Activated CD4-positive, alpha-beta T cell treated with anti-CD3 and anti-CD28 coated beads, Interleukin-10, Interleukin-2, amounts not matched to agents 100 ng/mL and 50 ng/mL, durations not matched to agents 16 hours and 8 hours (primary cell): ENCODE data around the gene CES5A.
A peak's percentile ranks its signal among the peaks of the same experiment; 100 is the strongest.
"Not testable (repeated sequence)": the region's sequence is repeated elsewhere in the genome, so short reads cannot be mapped to it uniquely, and the experiment has no call there.

ENCODE experiments used
- DNase-seq: peaks from one replicate; pipeline ENCODE4 v3.0.0-alpha.2; 2020

The CES5A gene

DNA sequence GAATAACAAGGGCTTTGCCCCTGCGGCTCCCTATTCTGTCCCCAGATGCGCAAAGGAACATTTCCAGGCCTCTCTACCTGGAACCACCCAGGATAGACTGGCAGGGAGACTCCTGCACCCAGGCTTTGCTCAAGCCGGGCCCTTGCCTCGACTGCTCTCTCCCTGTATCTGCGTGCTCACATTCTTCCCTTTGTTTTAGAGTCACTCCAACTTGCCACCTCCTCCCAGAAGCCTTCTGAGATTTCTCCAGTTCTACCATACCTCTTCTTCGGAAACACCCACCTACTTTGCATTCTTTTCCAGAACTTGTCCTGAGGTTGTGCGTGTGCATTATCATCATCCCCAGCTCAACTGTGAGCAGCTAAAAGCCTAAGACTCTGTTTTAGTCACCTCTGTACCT is 3.0 kb downstream of the CES5A start:
- no peak for DNase-seq

DNA sequence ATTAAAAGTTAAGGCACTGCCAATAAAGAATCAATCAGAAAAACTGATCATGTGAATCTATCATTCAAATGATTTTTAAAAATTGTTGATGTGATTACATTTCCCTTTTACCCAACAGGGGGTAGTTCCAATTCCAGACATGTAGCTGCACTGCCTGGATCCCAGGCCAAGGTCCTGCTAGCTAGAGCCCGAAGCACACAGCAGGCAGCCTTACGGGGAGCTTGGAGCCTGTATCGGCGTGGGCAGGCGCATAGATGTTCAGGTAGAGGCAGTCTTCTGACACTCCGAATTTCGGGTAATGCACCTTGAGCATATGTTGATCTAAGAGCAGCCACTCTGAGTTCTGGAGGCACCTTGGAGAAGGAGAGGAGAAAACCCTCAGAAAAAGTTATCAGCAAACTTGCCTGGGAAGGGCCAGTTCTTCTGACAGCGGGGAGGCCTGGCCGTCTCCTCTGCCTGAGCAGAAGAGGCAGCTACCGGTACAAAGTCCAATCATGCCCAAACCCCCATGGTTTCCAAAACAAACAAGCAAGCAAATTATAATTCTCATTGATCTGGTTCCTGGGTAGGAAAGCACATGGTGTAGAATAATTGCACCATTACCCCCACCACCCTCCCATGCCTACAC is 3.6 kb downstream of the CES5A start:
- no peak for DNase-seq

DNA sequence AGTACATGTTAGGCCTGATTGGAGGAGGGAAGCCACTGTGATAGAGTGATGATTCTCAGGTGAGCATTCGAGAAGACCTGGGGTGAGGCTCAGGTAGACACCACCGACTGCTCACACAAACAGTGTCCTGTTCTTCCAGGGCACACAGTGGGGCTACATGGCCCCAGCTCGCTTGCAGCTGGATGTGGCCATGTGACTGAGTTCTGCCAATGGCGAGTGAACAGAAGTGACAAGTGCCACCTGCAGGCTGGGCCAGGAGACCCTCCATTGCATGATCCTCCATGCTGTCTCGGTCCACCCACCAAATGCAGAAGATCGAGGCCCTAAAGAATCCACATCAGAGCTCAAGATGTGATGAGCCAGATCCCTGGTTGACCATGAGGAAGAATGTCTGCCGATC is 6.2 kb downstream of the CES5A start:
- DNase-seq, result no peak

DNA sequence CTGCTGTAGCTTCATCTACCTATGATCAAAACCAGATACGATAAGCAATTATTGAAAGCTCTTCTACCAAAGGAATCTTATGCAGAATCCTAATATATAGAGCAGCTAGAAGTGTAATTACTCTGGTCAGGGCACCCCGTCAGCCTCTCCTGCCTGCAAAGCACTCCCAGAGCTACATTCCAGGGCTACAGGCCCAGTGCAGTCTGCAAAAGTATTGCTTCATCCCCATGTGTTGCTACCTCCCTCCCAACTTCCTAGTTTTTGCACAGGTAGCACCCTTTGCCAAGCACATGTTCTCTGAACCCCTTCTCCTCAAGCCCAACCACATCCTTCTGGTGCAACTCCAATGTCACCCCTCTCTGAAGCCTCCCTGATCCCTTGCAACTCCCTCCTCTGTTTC is 7.0 kb downstream of the CES5A start:
- no peak for DNase-seq

DNA sequence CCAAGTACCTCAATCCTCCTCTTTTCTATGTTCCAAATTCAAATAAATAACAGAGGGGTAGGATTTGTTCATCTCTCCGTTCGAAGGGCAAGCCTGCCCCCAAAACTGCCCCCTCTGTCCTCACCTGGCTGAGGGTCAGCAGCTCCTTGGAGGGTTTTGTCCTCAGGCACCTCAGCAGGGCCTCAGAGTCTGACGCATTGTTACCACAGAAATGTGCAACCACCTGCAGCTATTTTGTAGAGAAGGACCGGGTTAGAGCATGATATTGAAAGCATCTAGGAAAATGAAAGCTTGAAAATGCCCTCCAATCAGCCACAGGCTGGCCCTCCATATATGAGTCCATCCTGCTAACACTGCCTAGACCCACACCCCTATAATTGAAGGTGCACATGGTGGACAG is 13.9 kb downstream of the CES5A start:
- no peak for DNase-seq

DNA sequence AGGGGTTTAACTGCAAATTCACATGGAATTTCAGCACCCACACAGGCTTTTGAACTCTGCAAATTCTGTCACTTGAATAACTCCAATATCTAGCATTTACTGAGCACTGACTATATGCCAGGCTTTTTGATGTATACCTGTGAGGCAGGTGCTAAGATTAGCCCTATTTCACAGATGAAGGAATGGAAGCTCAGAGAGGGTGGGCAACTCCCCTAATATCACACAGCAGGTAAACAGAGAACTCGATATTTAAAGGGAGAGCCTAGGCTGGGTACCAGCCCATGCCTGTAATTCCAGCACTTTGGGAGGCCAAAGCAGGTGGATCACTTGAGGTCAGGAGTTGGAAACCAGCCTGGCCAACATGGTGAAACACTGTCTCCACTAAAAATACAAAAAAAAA is 17.5 kb downstream of the CES5A start:
- not testable (repeated sequence) for DNase-seq

DNA sequence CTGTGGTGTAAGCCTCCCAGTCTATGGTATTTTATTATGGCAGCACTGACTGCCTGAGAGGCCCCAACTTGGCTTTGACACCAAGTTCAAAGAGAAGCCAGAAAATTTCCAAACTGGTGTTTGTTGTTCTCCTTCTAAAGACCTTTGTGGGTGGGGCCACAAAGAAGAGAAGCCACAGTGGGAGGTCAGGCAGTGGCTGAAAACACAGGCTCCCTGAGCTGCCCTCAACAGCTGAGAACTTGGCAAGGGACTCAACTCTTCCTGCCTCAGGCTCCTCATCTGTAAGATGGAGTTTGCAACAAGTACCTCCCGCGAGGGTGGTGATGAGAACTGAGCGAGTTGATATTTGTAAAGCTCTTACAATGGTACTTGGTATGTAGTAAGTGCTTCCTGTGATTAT is 18.2 kb downstream of the CES5A start:
- no peak for DNase-seq

DNA sequence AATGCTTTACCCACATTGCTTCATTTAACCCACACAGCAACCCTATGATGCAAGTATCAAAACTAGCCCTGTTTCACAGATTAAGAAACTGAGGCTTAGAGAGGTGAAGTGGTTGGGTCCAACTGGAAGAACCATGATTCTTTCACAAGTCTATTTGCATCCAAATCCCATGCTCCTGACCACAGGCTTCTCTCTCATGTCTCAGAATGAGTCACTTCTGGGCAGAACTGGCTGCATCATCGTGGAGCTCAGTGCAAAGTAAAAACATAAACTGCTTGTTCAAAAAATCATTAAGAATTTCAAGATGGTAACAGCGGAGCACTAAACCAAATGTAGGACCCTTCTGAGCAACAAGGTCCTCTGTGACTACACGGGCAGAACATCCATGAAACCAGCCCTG is 22.1 kb downstream of the CES5A start:
- no peak for DNase-seq

DNA sequence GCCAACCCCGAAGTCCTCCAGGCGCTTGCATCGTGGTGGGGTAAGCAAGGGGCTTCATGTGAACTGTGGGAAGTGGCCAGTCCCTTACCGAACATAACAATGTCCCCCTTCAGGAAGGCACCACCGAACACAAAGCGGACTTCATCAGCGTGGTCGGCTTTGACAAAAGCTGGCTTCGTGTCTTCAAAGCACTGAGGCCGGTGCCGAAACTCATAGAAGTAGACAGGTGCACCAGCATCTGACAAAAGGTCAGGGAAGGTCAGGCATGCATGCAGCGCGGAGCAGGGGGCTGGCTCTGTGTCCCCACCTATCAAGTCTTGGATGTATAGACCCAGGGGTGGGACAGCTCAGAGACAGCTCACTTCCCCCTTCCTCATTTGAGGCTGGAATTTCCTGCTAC is 25.6 kb downstream of the CES5A start:
- no peak for DNase-seq

DNA sequence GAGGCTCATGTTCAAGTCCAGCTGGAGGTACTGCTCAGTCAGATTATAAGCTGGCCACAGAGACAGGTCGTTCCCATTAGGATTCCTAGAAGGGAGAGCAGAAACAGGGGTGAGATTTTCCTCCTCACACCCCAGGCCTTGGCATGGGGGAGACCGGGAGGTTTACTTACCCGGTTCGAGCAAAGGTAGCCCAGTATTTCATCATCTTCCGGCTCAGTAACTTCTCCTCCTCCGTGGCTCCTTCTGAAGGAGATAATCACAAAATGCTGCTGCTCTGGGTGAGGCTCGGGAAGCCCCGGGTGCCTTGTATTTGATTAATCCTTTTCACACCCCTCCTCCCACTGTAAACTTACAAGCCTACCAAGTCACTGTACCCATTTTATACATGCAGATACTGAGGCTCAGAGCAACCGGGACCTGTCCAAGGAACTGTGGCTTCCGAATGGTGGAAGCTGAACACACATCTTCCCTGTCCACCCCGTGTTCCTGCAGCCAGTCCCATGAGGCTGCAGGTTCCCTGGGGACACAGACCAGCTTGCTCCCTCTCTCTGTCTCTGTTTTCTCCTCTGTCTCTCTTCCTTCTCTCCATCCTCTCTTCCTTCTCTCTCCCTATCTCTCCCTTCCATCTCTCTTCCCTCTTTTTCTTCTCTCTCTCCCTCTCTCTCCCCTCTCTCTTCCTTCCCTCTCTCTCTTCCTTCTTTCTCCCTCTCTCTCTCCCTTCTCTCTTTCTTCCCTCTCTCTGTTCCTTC is 28.4 kb downstream of the CES5A start:
- no peak for DNase-seq

DNA sequence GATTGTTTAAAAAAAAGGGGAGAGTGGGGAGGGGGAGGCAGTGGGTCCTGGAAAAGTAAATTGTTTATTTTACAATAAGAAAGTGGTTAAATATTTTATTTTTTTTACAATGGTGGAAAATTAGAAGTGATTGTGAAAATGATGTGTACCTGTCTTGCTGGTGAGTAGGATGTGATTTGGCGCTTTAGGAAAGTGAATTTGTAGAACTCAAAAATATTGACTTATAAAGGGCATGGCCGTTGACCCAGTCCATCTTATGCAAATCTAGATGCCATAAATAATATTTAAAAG is 32.1 kb downstream of the CES5A start:
- no peak for DNase-seq

DNA sequence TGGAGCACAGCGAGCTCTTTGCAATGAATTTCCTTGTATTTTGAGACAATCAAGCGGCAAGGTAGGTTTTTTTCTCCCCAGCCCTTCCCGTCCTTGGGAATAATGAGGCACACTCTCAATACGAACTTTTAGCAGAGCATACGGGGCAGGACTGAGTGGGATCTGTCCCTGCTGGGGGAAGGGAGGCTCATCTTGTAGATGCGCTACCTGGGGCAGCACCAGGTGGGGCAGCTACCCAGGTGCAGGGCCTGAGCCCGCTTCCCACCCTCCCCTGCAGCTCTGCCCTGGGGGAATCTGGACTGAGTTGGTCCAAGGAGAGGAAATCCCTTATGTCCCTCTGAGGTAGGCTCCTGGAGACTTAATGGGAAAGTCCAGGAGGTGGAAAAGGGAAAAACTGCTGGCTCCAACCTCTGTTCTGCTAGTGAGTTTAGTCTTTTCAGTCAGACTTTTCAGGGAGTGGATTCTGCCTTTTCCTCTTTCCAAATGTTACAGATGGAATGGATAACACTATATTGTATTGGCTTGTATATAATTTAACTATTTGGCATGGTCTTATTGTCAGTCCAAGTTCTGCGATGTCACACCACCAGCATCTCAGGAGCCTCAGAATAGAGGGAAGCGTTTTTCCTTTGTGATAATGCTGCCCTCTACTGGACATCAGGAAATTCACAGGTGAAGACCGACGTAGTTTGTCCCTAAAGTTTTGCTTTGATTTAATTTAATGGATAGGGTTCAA is 32.6 kb downstream of the CES5A start:
- DNase-seq, result peak; percentile 56

DNA sequence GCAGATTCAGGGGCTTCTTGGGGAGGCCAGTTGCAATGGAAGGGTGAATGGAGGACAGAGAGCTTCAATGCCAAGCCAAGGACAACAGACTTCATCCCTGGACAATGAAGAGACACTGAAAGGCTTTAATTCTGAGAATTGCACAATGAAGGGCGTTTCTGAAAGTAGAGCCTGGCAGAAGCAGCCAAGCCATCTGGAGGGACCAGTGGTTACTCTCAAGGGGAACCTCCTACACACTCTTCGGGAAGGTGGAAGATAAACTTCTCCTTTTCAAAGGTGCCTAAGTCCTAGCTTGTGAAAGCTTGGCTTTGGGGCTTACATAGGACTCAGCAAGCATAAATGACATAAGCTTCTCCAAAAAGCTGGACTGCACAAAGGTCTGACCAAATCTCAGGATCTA is 36.1 kb downstream of the CES5A start:
- DNase-seq, result no peak

DNA sequence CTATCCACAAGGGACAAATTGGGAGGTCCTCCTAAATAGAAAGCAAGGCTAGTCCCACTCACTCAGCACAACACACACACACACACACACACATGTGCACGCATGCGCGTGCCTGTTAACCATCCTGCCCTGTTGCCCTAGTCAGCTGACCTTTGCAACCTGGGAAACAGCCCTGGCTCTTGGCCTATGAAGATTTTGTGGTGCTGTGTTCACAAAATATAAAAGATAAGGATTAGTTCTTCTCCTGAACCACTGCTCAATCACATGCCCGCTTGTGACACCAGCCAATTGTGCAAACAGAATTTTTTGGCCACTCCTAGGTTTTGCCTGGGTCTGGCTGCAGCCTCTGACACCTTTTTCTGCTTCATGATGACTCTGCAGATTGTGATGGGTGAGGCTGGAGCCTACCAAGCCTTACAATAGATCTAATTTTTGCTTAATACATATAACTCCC is 39.0 kb downstream of the CES5A start:
- DNase-seq, result no peak

DNA sequence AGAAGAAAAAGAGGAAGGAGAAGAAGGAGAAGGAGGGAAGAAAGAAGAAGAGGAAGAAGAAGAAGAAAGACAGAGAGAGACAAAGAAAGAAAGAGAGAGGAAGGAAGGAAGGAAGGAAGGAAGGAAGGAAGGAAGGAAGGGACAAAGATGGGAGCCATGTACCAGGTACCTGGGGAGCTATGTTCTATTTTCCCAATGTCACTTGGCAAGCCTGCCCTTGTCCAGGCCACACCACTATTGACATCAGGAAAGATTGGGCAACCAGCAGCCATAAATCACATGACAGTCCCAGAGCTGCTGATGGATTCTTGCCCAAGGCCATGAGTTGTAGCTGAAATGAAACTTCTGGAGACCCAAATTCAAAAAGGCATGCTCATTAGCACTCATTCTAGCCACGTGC is 39.6 kb downstream of the CES5A start:
- no peak for DNase-seq

DNA sequence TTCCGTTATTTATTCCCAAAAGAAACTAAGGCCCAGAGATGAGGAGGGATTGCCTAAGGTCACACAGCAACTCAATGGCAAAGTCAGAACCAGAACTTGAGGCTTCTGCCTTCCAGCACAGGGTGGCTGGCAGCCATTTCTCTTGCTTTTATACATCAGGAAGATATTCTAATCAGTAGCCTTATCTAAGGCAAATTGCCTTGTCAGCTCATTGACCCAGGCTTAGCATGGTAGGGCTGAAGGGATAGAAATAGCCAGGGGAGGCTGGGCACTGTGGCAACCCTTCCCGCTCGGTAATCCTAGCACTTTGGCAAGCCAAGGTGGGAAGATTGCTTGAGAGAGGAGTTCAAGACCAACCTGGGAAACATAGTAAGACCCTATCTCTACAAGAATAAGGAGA is 40.0 kb downstream of the CES5A start:
- DNase-seq, result not testable (repeated sequence)

DNA sequence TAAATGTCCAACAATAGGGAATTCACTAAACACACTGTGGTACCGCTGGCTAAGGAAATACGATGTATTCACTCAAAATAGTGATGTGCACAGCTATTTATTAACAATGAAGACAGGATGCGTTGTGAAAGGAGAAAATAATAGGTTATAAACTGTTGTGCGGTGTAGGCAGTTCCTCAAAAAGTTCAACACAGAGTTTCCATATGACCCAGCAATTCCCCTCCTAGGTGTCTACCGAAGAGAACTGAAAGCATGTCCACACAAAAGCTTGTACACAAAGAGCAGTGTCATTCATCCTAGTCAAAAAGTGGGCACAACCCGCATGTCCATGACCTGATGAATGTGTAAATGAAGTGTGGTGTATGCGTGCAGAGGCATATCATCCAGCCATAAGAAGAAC is 41.1 kb downstream of the CES5A start:
- no peak for DNase-seq

DNA sequence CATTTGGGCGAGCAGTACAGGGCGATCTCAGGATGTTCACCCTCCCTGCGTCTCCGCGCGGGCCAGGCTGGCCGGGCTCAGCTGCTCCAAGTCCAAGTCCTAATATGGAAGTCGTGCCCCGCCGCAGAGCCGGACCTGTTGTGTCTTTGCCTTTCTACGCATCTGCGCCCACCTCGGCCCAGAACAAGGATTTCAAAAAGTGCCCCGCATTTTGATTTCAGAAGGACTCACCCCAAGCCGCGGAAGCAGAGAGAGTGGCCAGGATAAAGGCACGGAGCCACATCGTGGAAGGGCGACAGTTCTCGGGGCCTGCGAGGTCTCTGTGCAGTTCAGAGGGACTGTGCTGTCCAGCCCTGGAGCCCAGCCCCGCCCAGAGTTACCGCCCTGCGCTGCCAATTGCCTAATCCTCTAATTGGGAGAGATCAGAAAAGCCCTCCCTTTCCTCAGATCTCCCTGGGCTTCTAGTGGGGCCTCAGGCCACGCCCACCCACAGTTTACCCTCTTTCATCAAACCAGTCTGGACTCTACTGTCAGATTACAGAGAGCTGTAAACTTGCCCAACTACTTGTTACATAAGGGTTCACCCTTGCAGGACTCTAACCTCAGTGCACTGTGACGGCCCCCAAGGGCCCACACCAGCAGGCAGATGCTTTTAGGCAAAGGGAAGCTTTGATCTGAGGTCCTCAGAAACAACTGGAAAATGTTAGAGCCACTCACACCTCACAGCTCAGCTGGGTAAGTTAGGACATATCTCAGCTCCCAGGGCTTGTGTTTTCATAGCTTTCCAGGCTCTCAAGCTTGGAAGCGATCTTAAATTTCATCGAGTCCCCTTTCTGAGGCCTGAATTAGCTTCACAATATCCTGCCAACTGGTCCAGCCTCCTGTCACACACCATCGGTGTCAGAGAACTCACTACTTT is 42.1 kb downstream of the CES5A start, which contains the start of gene CES1:
Gene CES1 (minus strand): TSS at position 324 of the 919 bp plus-strand sequence. CDS start 41 bp downstream, at position 283.
- DNase-seq, result no peak

DNA sequence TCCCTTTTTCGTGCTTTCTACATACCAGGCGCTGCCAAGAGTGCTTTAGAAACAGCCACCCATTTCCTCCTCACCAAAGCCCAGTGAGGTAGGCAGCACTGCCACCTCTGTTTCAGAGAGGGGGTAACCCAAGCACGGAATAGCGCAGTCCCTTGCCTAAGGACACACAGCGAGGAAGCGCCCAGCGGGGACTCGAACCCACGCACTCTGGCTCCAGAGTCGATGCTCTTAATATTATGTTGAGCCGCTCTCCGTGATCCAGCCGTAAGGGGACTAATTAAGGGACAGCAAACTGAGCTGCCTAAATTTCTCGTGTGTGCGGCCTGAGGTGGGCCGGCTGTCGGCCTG is 42.8 kb downstream of the CES5A start:
- DNase-seq, result no peak

DNA sequence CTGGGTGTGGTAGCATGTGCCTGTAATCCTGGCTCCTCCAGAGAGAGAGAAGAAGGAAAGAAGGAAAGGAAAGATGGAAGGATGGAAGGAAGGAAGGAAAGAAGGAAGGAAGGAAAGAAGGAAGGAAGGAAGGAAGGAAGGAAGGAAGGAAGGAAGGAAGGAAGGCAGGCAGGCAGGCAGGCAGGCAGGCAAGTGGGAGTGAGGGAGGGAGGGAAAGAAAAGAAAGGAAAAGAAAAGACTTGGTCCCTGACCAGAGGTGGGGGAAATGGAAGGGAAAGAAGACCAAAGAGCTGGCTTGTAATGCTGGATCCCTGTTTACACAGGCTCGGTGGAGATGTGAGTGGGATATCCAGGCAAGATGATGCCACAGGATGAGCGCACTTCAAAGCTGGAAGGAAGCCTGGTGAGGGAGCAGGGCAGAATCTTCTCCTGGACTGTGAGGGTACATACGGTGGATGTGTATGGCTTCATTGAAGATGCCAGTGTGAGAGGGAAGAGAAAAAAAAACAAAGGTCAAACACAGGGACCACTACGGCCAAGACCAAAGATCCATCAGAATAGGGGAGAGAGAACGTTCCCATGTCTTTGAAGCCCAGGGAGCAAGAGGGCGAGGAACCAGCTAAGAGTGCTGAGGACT is 44.4 kb downstream of the CES5A start:
- DNase-seq, result no peak

DNA sequence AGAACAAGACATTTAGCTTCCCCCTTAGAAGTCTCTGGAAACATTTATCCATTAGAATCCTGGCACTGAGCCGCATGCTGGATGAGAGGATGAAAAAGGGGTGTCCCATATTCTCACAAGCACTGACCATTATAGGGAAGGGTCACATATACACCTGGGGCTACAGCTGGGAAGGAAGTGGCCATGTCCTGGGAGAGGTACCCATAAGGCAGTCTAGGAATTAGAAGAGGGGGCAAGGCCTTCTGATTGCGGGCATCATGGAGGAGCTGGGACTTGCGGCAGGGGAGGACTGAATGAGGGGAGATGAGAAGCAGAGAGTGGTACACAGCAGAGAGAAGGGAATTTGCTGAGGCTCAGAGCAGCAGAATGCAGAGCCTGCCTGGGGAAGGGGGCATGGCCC is 45.9 kb downstream of the CES5A start:
- not testable (repeated sequence) for DNase-seq

DNA sequence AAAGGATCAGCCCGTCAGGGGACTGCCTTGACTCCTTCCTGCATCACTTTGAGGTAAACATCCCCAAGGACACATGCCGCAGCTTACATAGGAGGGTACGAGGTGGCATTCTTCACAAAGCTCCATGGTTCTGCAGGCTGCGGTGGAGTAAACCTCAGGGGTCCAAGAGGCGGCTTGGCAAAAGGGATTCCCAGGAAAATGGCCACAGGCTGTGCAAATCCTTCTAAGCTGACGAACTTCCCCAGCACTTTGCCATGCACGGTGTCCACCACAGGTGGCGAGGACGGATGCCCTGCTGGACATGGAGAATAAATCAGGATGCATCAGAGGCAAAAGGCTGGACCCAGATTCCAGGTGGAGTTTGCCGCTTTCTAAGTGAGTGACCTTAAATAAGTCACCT is 46.5 kb downstream of the CES5A start:
- DNase-seq, result no peak
